Measurements from ENCODE around the gene CLINT1.

The CLINT1 gene

GRCh38 chr5:157817928-157818327 is 41.0 kb downstream of the CLINT1 start:
- Histone ChIP-seq H3K79me2 (ENCODE audit: insufficient read depth, low read length) (peaks cover 54% of the 10 kb centered on the region), H3K36me3 (ENCODE audit: insufficient read depth, low read length) (peaks cover 43% of the 10 kb centered on the region), H3K9me3 (ENCODE audit: low read length) (no peaks in the 10 kb centered on the region), H3K9ac (ENCODE audit: low read length) (no peak overlapping the region), H3K4me2 (ENCODE audit: low read length) (no peak overlapping the region), H4K20me1 (ENCODE audit: insufficient read depth, low read length) (no peaks in the 10 kb centered on the region), H3K4me1 (ENCODE audit: insufficient read depth, low read length, severe bottlenecking) (peaks cover 36% of the 10 kb centered on the region), H3F3A (ENCODE audit: insufficient read depth, low read length) (no peaks in the 10 kb centered on the region), H2AFZ (ENCODE audit: low read length) (no peak overlapping the region), H3K4me3 (ENCODE audit: low read depth, low read length, poor library complexity, severe bottlenecking) (no peak overlapping the region), H3K9me2 (ENCODE audit: low read depth, low read length) (no peaks in the 10 kb centered on the region), H3K27ac (ENCODE audit: low read depth, low read length, poor library complexity, severe bottlenecking) (no peak overlapping the region), H3K27me3 (ENCODE audit: insufficient read depth, low read length) (no peaks in the 10 kb centered on the region)
- no peak for TF ChIP-seq CTCF (IDR thresholded peaks at IDR 0.05; ENCODE audit: low read length)

- H3K9ac ChIP-seq (ENCODE audit: low read length): no peak overlapping the region
- H3K9me3 ChIP-seq (ENCODE audit: low read length): no peaks in the 10 kb centered on the region
- H3K9me2 ChIP-seq (ENCODE audit: low read depth, low read length): no peaks in the 10 kb centered on the region
- no peaks in the 10 kb centered on the region for H4K20me1 ChIP-seq (ENCODE audit: insufficient read depth, low read length)
- no peak overlapping the region for H3K27ac ChIP-seq (ENCODE audit: low read depth, low read length, poor library complexity, severe bottlenecking)
- H3K27me3 ChIP-seq (ENCODE audit: insufficient read depth, low read length): no peaks in the 10 kb centered on the region
- no peak overlapping the region for H3K4me3 ChIP-seq (ENCODE audit: low read depth, low read length, poor library complexity, severe bottlenecking)
- H3F3A ChIP-seq (ENCODE audit: insufficient read depth, low read length): no peaks in the 10 kb centered on the region
- H2AFZ ChIP-seq (ENCODE audit: low read length): no peak overlapping the region
- peaks cover 48% of the 10 kb centered on the region for H3K79me2 ChIP-seq (ENCODE audit: insufficient read depth, low read length)
- TF ChIP-seq EZH2 (IDR thresholded peaks at IDR 0.05; ENCODE audit: borderline replicate concordance, low read length) (no peak), CTCF (IDR thresholded peaks at IDR 0.05; ENCODE audit: low read length) (no peak)
- H3K36me3 ChIP-seq (ENCODE audit: insufficient read depth, low read length): peaks cover 43% of the 10 kb centered on the region
- peaks cover 36% of the 10 kb centered on the region for H3K4me1 ChIP-seq (ENCODE audit: insufficient read depth, low read length, severe bottlenecking)
- no peak overlapping the region for H3K4me2 ChIP-seq (ENCODE audit: low read length)
Observed at GRCh38 chr5:157817387-157817702, 41.6 kb downstream of the CLINT1 start.

- Histone ChIP-seq H4K20me1 (ENCODE audit: insufficient read depth, low read length) (no peaks in the 10 kb centered on the region), H3K9me3 (ENCODE audit: low read length) (no peaks in the 10 kb centered on the region), H3K36me3 (ENCODE audit: insufficient read depth, low read length) (peaks cover 44% of the 10 kb centered on the region), H3K27me3 (ENCODE audit: insufficient read depth, low read length) (no peaks in the 10 kb centered on the region), H3K4me1 (ENCODE audit: insufficient read depth, low read length, severe bottlenecking) (peaks cover 36% of the 10 kb centered on the region), H2AFZ (ENCODE audit: low read length) (no peak overlapping the region), H3K4me3 (ENCODE audit: low read depth, low read length, poor library complexity, severe bottlenecking) (no peak overlapping the region), H3K27ac (ENCODE audit: low read depth, low read length, poor library complexity, severe bottlenecking) (no peak overlapping the region), H3K4me2 (ENCODE audit: low read length) (no peak overlapping the region), H3K9ac (ENCODE audit: low read length) (no peak overlapping the region), H3F3A (ENCODE audit: insufficient read depth, low read length) (no peaks in the 10 kb centered on the region), H3K79me2 (ENCODE audit: insufficient read depth, low read length) (peaks cover 44% of the 10 kb centered on the region), H3K9me2 (ENCODE audit: low read depth, low read length) (no peaks in the 10 kb centered on the region)
- TF ChIP-seq CTCF (IDR thresholded peaks at IDR 0.05; ENCODE audit: low read length) (peak; percentile 53), EZH2 (IDR thresholded peaks at IDR 0.05; ENCODE audit: borderline replicate concordance, low read length) (no peak)
Observed at GRCh38 chr5:157816682-157817386, 42.1 kb downstream of the CLINT1 start.

All from OCI-LY1 (cell line).